Measurements from ENCODE around the gene INPP5D. TPM values are rescaled to one million over a fixed set of nuclear protein-coding genes. Genes with fewer than 3 reads are reported as not detected.
"Not testable (repeated sequence)": the region's sequence is repeated elsewhere in the genome, so short reads cannot be mapped to it uniquely, and the experiment has no call there.

The INPP5D gene
- total and polyA plus RNA-seq, 4 donors, result 7.6 to 26.1 (median 25.3) TPM

GRCh38 chr2:233013650-233014049 lies 46.5 kb upstream of the INPP5D start:
- Histone ChIP-seq H3K9me3 (ENCODE audit: control insufficient read depth in 4 of 4, insufficient read depth in 3 of 4, low read length in 3 of 4) (peaks cover 0 to 3% (median 0%) of the 10 kb centered on the region in 4 donors), H3K4me1 (ENCODE audit: control insufficient read depth in 5 of 5, insufficient read depth in 5 of 5, low read length in 5 of 5) (peaks cover 0 to 9% (median 4%) of the 10 kb centered on the region in 5 donors), H3K27ac (ENCODE audit: low read depth in 1 of 2, low read length in 1 of 2) (no peak overlapping the region), H3K36me3 (ENCODE audit: control insufficient read depth in 4 of 4, insufficient read depth in 4 of 4, low read length in 4 of 4) (no peaks in the 10 kb centered on the region), H3K4me3 (no peak overlapping the region), H3K27me3 (ENCODE audit: control insufficient read depth in 3 of 3, insufficient read depth in 3 of 3, low read length in 2 of 3) (no peaks in the 10 kb centered on the region), H3K9ac (ENCODE audit: insufficient read depth in 1 of 2, low read length in 2 of 2) (no peak overlapping the region)
- TF ChIP-seq, protein P1, sequence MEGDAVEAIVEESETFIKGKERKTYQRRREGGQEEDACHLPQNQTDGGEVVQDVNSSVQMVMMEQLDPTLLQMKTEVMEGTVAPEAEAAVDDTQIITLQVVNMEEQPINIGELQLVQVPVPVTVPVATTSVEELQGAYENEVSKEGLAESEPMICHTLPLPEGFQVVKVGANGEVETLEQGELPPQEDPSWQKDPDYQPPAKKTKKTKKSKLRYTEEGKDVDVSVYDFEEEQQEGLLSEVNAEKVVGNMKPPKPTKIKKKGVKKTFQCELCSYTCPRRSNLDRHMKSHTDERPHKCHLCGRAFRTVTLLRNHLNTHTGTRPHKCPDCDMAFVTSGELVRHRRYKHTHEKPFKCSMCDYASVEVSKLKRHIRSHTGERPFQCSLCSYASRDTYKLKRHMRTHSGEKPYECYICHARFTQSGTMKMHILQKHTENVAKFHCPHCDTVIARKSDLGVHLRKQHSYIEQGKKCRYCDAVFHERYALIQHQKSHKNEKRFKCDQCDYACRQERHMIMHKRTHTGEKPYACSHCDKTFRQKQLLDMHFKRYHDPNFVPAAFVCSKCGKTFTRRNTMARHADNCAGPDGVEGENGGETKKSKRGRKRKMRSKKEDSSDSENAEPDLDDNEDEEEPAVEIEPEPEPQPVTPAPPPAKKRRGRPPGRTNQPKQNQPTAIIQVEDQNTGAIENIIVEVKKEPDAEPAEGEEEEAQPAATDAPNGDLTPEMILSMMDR (IDR thresholded peaks at IDR 0.05; ENCODE audit: control extremely low read depth, extremely low read depth), result no peak
- 88 to 100% methylated on average over 1 of the region's 1 CpG for WGBS, 2 donors
- ATAC-seq (ENCODE audit: insufficient read depth, low FRiP score) (no peak), DNase-seq (no peak)

DNA sequence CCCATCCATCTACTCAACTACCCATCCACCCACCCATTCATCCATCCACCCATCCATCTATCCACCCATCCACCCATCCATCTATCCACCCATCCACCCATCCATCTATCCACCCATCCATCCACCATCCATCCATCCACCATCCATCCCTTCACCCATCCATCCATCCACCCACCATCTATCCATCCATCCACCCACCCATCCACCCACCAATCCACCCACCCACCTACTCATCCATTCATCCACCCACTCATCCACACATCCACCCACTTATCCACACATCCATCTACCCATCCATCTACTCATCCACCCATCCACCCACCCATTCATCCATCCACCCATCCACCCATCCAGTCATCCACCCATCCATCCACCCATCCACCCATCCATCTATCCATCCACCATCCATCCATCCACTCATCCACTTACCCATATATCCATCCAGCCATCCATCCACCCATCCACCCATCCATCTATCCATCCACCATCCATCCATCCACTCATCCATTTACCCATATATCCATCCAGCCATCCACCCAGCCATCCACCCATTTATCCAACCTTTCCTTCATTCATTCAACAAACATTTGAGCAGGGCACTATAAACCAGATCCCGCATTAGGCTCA lies 45.0 kb upstream of the INPP5D start:
- ATAC-seq (ENCODE audit: insufficient read depth, low FRiP score) (no peak), DNase-seq (no peak)
- H3K4me1 ChIP-seq (ENCODE audit: control insufficient read depth in 5 of 5, insufficient read depth in 5 of 5, low read length in 5 of 5), result peaks cover 0 to 9% (median 4%) of the 10 kb centered on the region in 5 donors
- no peaks in the 10 kb centered on the region for H3K36me3 ChIP-seq (ENCODE audit: control insufficient read depth in 4 of 4, insufficient read depth in 4 of 4, low read length in 4 of 4)
- H3K27me3 ChIP-seq (ENCODE audit: control insufficient read depth in 3 of 3, insufficient read depth in 3 of 3, low read length in 2 of 3), result no peaks in the 10 kb centered on the region
- peaks cover 0 to 3% (median 0%) of the 10 kb centered on the region in 4 donors for H3K9me3 ChIP-seq (ENCODE audit: control insufficient read depth in 4 of 4, insufficient read depth in 3 of 4, low read length in 3 of 4)
- no peak overlapping the region for H3K27ac ChIP-seq (ENCODE audit: low read depth in 1 of 2, low read length in 1 of 2)
- H3K4me3 ChIP-seq, result no peak overlapping the region
- WGBS, 2 donors, result 97 to 99% methylated on average over 1 of the region's 1 CpG
- TF ChIP-seq, protein P1 (IDR thresholded peaks at IDR 0.05; ENCODE audit: control extremely low read depth, extremely low read depth), result no peak
- no peak overlapping the region for H3K9ac ChIP-seq (ENCODE audit: insufficient read depth in 1 of 2, low read length in 2 of 2)

GRCh38 chr2:233017947-233018346 lies 42.2 kb upstream of the INPP5D start:
- ATAC-seq (ENCODE audit: insufficient read depth, low FRiP score) (no peak), DNase-seq (no peak)
- TF ChIP-seq, protein P1 (IDR thresholded peaks at IDR 0.05; ENCODE audit: control extremely low read depth, extremely low read depth), result no peak
- H3K36me3 ChIP-seq (ENCODE audit: control insufficient read depth in 4 of 4, insufficient read depth in 4 of 4, low read length in 4 of 4), result no peaks in the 10 kb centered on the region
- H3K9me3 ChIP-seq (ENCODE audit: control insufficient read depth in 4 of 4, insufficient read depth in 3 of 4, low read length in 3 of 4), result peaks cover 0 to 3% (median 0%) of the 10 kb centered on the region in 4 donors
- no peak overlapping the region for H3K9ac ChIP-seq (ENCODE audit: insufficient read depth in 1 of 2, low read length in 2 of 2)
- H3K27ac ChIP-seq (ENCODE audit: low read depth in 1 of 2, low read length in 1 of 2), result no peak overlapping the region
- 72 to 100% methylated on average over 1 of the region's 1 CpG for WGBS, 2 donors
- H3K4me1 ChIP-seq (ENCODE audit: control insufficient read depth in 5 of 5, insufficient read depth in 5 of 5, low read length in 5 of 5), result peaks cover 0 to 4% (median 0%) of the 10 kb centered on the region in 5 donors
- H3K27me3 ChIP-seq (ENCODE audit: control insufficient read depth in 3 of 3, insufficient read depth in 3 of 3, low read length in 2 of 3), result no peaks in the 10 kb centered on the region
- no peak overlapping the region for H3K4me3 ChIP-seq

- H3K36me3 ChIP-seq (ENCODE audit: control insufficient read depth in 4 of 4, insufficient read depth in 4 of 4, low read length in 4 of 4); H3K4me1 ChIP-seq (ENCODE audit: control insufficient read depth in 5 of 5, insufficient read depth in 5 of 5, low read length in 5 of 5); H3K9me3 ChIP-seq (ENCODE audit: control insufficient read depth in 4 of 4, insufficient read depth in 3 of 4, low read length in 3 of 4); H3K9ac ChIP-seq (ENCODE audit: insufficient read depth in 1 of 2, low read length in 2 of 2); H3K4me3 ChIP-seq; H3K27ac ChIP-seq (ENCODE audit: low read depth in 1 of 2, low read length in 1 of 2); DNase-seq; H3K27me3 ChIP-seq (ENCODE audit: control insufficient read depth in 3 of 3, insufficient read depth in 3 of 3, low read length in 2 of 3); ATAC-seq (ENCODE audit: insufficient read depth, low FRiP score): not testable (repeated sequence)
- 88 to 96% methylated on average over 4 of the region's 4 CpGs for WGBS, 2 donors
Measured at GRCh38 chr2:233019610-233020009, 40.5 kb upstream of the INPP5D start.

All from lung (tissue), 12 donors.